CD4-positive, alpha-beta T cell (primary cell): ENCODE results near the gene TANGO2. TPM values are rescaled to one million over a fixed set of nuclear protein-coding genes. Genes with fewer than 3 reads are reported as not detected.

Experiments used
- ATAC-seq: fragments of 200-7000 bp; cut with Tn5 transposase; one replicate; pipeline ENCODE4 v1.10.0; 2022; ENCODE audit warnings: mild to moderate bottlenecking; ENCODE audit not compliant: poor library complexity
- CTCF ChIA-PET: fragments of 350-600 bp; sonication (Branson Sonifier 250); formaldehyde crosslinking; loops from one replicate; lab custom pipeline; 2021; ENCODE audit warnings: antibody characterized with exemption, inconsistent platforms; lab: Charles Lee
- POLR2A ChIA-PET: fragments of 350-600 bp; sonication (Branson Sonifier 250); formaldehyde crosslinking; loops from one replicate; lab custom pipeline; 2021; ENCODE audit warnings: antibody characterized with exemption, inconsistent platforms; lab: Charles Lee
- DNase-seq, 14 experiments: peaks; one replicate each; pipeline ENCODE4 v3.0.0-alpha.2; 2013 to 2020; ENCODE audit warnings: mixed read lengths in 2 of 14
- H3K27ac ChIP-seq, 2 donors: one replicate each; pipeline versions ENCODE4 v1.5.1 to v1.7.0; 2013; ENCODE audit warnings: low read length in 2 of 2, low read depth in 1 of 2, mild to moderate bottlenecking in 1 of 2
- H3K27me3 ChIP-seq, 2 experiments: 1 replicate in 1 of 2; 2 replicates in 1 of 2; pipeline versions ENCODE4 v1.6.1 to v1.7.0; 2013; ENCODE audit warnings: low read length in 2 of 2, control low read depth in 1 of 2, mild to moderate bottlenecking in 1 of 2, moderate library complexity in 1 of 2; ENCODE audit not compliant: insufficient read depth in 2 of 2, control insufficient read depth in 1 of 2
- H3K36me3 ChIP-seq: one replicate; pipeline ENCODE4 v1.6.1; 2013; ENCODE audit warnings: low read length, control low read depth; ENCODE audit not compliant: insufficient read depth
- H3K4me1 ChIP-seq: one replicate; pipeline ENCODE4 v1.6.1; 2013; ENCODE audit warnings: low read length, control low read depth; ENCODE audit not compliant: insufficient read depth
- H3K4me3 ChIP-seq: one replicate; pipeline ENCODE4 v1.5.1; 2013; ENCODE audit warnings: mild to moderate bottlenecking, low read length, moderate library complexity
- H3K9me3 ChIP-seq, 2 experiments: 1 replicate in 1 of 2; 2 replicates in 1 of 2; pipeline versions ENCODE4 v1.6.1 to v1.7.0; 2013; ENCODE audit warnings: low read length in 2 of 2, mild to moderate bottlenecking in 2 of 2, control low read depth in 1 of 2, moderate library complexity in 1 of 2; ENCODE audit not compliant: control insufficient read depth in 1 of 2, insufficient read depth in 1 of 2
- H3K27ac Mint-ChIP-seq: one replicate; pipeline ENCODE4 v1.8.0; 2020; ENCODE audit warnings: mixed read lengths
- H3K27me3 Mint-ChIP-seq: one replicate; pipeline ENCODE4 v1.8.0; 2021; ENCODE audit warnings: mixed read lengths
- H3K36me3 Mint-ChIP-seq: one replicate; pipeline ENCODE4 v1.8.0; 2021; ENCODE audit warnings: low read depth, mixed read lengths
- H3K4me1 Mint-ChIP-seq: one replicate; pipeline ENCODE4 v1.8.0; 2021; ENCODE audit warnings: low read depth, mixed read lengths
- H3K4me3 Mint-ChIP-seq: one replicate; pipeline ENCODE4 v1.8.0; 2020; ENCODE audit warnings: mild to moderate bottlenecking, mixed read lengths
- H3K9me3 Mint-ChIP-seq: one replicate; pipeline ENCODE4 v1.8.0; 2020; ENCODE audit warnings: mixed read lengths
- CTCF ChIP-seq: fragments of 200-600 bp; IDR thresholded peaks from one replicate; pipeline ENCODE4 v1.8.0; 2022; ENCODE audit warnings: antibody characterized with exemption, mild to moderate bottlenecking
- intact Hi-C, 2 experiments: fragments of 100-400 bp; cut with DNase I in 1 of 2; cut with micrococcal nuclease in 1 of 2; formaldehyde crosslinking; loops; one replicate each; pipeline versions ENCODE4 v1.15.1 to v1.9.0; 2023 to 2025; cut with DNase I, micrococcal nuclease
- total RNA-seq, 174 experiments: library from RNA in 2 of 174; stranded (reverse) in 2 of 174; gene quantifications; one replicate each; pipeline ENCODE4 v1.2.3 and lab custom pipeline; 2021 to 2026

The TANGO2 gene
- total RNA-seq, 2 experiments from 2014 or later, result 10.3 to 10.5 TPM

GRCh38 chr22:20044495-20045151, 23.7 kb downstream of the TANGO2 start:
- Mint-ChIP-seq H3K4me3 (no peak overlapping the region), H3K36me3 (peaks cover 57% of the 10 kb centered on the region), H3K27ac (no peak overlapping the region), H3K27me3 (no peaks in the 10 kb centered on the region), H3K9me3 (no peaks in the 10 kb centered on the region), H3K4me1 (peaks cover 10% of the 10 kb centered on the region)
- intact Hi-C loops, result no loop called here
- no peak for ATAC-seq
- Histone ChIP-seq H3K9me3 (peaks cover 0 to 8% of the 10 kb centered on the region in 2 experiments), H3K27ac (no peak overlapping the region), H3K27me3 (no peaks in the 10 kb centered on the region), H3K36me3 (peaks cover 61% of the 10 kb centered on the region), H3K4me1 (peaks cover 3% of the 10 kb centered on the region), H3K4me3 (no peak overlapping the region)
- no peak for TF ChIP-seq CTCF
- no peak for DNase-seq
- CTCF ChIA-PET, result no interaction called here
- POLR2A ChIA-PET, result no interaction called here

- Histone ChIP-seq H3K27me3 (no peaks in the 10 kb centered on the region), H3K27ac (no peak overlapping the region), H3K4me3 (no peak overlapping the region), H3K4me1 (peaks cover 3% of the 10 kb centered on the region), H3K36me3 (peaks cover 52% of the 10 kb centered on the region), H3K9me3 (peaks cover 0 to 8% of the 10 kb centered on the region in 2 experiments)
- Mint-ChIP-seq H3K27ac (peak overlapping the region; percentile 36), H3K36me3 (peaks cover 50% of the 10 kb centered on the region), H3K27me3 (no peaks in the 10 kb centered on the region), H3K9me3 (no peaks in the 10 kb centered on the region), H3K4me3 (no peak overlapping the region), H3K4me1 (peaks cover 10% of the 10 kb centered on the region)
- no peak for TF ChIP-seq CTCF
- ChIA-PET POLR2A (no interaction called here), CTCF (no interaction called here)
- intact Hi-C loops, result no loop called here
- ATAC-seq (no peak), DNase-seq (no peak)
Measured at GRCh38 chr22:20046730-20047129, 25.8 kb downstream of the TANGO2 start.

- Histone ChIP-seq H3K27ac (no peak overlapping the region), H3K36me3 (peaks cover 71% of the 10 kb centered on the region), H3K4me1 (peaks cover 3% of the 10 kb centered on the region), H3K27me3 (no peaks in the 10 kb centered on the region), H3K4me3 (no peak overlapping the region), H3K9me3 (peaks cover 0 to 8% of the 10 kb centered on the region in 2 experiments)
- POLR2A ChIA-PET, result no interaction called here
- peaks cover 68% of the 10 kb centered on the region for H3K36me3 Mint-ChIP-seq
- DNase-seq (no peak), ATAC-seq (no peak)
- H3K27ac Mint-ChIP-seq, result no peak overlapping the region
- TF ChIP-seq CTCF, result no peak
- no peak overlapping the region for H3K4me3 Mint-ChIP-seq
- no peaks in the 10 kb centered on the region for H3K9me3 Mint-ChIP-seq
- H3K4me1 Mint-ChIP-seq, result peaks cover under 1% of the 10 kb centered on the region
- CTCF ChIA-PET, result no interaction called here
- H3K27me3 Mint-ChIP-seq, result no peaks in the 10 kb centered on the region
- intact Hi-C loops, result no loop called here
Measured at GRCh38 chr22:20051927-20052308, 31.0 kb downstream of the TANGO2 start.
